GM18873 (cell line): Measurements from ENCODE around the gene AZGP1.
"Not testable (repeated sequence)": the region's sequence is repeated elsewhere in the genome, so short reads cannot be mapped to it uniquely, and the experiment has no call there.

Source experiments
- ATAC-seq: cut with Tn5 transposase; IDR thresholded peaks from one replicate; pipeline ENCODE4 v1.9.1; 2021; ENCODE audit warnings: mild to moderate bottlenecking, moderate library complexity, moderate number of reproducible peaks; ENCODE audit not compliant: unreplicated experiment, low FRiP score

The AZGP1 gene

DNA sequence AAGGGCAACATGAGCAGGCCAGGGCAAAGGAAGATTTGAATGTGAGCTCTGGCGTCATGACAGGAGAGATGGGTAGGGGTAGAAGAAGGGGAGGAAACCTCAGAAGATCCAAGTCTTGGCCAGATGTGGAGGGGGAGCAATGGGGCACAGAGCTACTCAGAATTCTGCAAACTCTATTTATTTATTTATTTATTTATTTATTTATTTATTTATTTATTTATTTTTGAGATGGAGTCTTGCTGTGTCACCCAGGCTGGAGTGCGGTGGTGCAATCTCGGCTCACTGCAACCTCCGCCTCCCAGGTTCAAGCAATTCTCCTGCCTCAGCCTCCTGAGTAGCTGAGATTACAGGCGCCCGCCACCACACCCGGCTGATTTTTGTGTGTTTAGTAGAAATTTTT is 21.2 kb downstream of the AZGP1 start:
- not testable (repeated sequence) for ATAC-seq

DNA sequence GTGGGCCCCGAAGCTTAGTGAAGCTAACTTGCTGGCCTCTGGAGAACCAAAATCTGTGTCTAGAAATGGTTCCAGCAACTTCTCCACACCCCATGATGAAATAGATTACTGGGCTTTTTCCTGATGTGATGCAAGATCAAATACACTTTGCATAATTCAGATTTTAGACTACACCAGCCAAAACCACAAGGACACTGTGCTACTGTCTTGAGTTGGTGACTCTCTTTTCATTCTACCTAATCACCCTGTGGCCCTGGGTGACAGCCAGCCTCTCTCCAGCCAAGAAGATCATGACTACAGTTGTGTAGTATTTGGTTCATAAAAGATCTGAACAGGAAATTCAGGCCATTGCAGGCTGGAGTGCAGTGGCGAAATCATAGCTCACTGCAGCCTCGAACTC is 22.2 kb downstream of the AZGP1 start:
- ATAC-seq = no peak

DNA sequence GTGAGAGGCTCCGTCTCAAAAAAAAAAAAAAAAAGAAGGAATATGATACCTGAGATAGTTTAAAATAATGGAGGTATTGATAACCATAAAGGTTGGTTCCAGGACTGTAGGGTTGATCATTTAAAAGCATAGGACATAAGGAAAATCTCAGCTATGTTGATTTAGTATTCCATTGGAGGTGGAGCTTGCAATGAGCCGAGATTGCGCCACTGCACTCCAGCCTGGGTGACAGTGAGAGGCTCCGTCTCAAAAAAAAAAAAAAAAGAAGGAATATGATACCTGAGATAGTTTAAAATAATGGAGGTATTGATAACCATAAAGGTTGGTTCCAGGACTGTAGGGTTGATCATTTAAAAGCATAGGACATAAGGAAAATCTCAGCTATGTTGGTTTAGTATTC is 23.2 kb downstream of the AZGP1 start:
- not testable (repeated sequence) for ATAC-seq

DNA sequence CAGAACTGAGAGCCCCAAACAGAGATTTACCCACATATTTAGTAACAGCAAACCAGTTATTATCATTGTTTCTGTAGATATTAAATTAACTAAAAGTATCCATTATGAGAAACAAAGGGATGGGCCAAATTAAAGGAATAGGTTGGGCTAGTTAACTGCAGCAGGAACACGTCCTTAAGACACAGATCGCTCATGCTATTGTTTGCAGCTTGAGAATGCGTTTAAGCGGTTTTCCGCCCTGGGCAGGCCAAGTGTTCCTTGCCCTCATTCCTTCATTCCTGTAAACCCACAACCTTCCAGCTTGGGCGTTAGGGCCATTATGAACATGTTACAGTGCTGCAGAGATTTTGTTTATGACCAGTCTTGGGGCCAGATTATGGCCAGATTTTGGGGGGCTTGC is 25.0 kb downstream of the AZGP1 start:
- ATAC-seq = not testable (repeated sequence)

DNA sequence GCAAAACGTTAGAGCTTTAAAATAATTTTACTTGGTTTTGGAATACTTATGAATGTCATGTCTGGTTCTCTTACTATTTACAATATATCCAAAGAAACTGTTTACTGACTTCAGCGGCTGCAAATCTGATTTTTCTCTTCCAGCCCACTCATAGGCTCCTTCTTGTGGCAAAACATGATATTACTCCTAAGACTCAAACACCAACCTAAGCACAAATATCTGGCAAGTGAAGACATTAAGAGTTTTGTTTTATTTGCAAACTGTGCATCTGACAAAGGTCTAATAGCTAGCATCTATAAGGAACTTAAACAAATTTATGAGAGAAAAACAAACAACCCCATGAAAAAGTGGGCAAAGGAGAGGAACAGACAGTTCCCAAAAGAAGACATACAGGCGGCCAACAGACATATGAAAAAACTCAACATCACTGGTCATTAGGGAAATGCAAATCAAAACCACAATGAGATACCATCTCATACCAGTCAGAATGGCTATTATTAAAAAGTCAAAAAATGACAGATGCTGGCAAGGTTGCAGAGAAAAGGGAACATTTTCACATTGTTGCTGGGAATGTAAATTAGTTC is 26.1 kb downstream of the AZGP1 start:
- no peak for ATAC-seq

DNA sequence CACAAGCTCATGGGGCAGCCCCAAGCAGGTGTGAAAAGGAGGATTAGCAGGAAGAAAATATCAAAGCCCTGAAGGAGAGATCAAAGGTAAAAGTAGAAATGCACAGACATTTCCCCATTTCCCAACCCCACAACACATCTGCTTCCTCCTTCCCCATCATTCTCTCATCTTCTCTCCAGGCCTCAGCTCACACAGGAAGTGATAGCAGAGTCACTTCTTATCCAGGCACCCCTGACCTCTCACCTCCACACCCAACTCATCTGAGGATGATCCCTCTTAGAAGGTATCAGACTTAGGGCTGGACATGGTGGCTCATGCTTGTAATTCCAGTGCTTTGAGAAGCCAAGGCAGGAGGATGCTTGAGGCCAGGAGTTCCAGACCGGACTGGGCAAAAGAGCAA is 28.2 kb downstream of the AZGP1 start:
- ATAC-seq = no peak

DNA sequence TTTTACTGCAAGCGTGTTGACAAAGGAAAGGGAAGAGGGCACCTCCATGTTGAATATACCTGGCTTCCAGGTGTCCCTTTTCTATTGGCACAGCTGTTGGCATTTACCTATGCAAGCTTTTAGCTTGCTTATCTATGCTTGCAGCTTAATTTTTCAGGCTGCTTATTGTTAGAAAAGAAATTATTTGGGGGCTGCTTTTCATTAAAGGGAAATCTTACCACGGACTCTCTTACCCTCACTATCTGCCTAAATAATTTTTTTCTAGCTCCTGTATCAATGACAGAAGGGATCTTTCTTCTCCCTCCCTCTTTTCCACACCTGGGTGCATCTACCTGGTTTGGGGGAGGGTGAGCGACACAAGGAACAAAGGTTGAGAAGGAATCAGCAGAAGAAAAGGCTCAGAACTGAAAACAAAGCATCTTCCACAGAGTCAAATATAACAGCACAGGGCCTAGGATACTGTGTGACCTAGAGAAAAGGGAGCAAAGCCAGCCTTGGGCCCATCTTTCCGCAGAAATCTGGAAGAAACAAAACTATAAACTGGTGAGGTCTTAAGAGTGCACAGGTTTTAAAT is 31.2 kb downstream of the AZGP1 start:
- no peak for ATAC-seq

DNA sequence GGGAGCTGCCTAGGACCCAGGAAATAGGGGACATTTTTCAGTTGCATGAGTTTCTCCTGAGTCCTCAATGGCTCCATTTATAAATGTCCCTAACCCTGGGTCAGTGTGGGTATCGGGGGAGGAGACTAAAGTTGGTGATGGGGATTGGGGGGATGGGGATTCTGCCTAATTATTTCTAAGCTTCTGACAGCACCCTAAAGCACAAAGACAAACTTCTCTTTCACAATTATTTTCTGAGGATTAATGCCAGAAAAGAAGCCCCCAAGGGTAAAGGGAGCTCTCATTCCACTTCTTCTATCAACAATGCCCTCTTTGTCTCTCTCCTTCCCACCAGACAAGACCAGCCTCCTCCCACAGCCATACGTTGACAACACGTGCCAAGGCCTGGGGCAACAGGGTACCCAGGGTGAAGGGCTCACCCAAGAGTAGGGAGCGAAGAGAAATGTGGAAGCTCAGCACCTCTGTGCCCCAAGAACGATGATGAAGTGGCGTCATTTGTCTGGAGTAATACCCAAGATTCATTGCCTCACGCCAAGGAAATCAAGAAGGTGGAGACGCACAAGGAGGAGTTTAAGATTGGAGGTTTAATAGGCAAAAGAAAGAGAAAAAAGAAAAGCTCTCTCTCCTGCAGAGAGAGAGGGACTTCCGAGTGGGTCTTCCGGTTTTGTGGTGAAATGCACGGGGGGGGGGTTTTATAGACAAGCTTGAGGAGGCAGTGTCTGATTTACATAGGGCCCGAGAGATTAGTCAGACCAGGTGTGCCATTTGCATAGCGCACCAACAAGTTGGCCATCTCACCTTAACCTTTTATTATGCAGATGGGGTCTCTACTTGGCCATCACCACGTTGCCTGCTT is 32.0 kb downstream of the AZGP1 start:
- ATAC-seq = no peak

DNA sequence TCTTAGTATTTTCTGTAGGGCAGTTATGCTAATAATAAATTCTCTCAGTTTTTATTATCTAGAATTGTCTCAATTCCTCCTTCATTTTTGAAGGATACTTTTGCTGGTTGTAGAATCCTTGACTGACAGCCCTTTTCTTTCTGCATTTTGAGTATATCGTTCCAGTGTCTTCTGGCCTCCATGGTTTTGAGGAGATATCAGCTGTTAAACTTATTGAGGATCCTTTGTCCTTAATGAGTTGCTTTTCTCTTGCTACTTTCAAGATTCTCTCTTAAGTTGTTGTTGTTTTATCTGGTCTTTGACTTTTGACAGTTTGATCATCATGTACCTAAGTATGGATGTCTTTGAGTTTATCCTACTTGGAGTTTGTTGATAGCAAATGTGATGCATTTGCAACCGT is 37.5 kb downstream of the AZGP1 start:
- no peak for ATAC-seq

DNA sequence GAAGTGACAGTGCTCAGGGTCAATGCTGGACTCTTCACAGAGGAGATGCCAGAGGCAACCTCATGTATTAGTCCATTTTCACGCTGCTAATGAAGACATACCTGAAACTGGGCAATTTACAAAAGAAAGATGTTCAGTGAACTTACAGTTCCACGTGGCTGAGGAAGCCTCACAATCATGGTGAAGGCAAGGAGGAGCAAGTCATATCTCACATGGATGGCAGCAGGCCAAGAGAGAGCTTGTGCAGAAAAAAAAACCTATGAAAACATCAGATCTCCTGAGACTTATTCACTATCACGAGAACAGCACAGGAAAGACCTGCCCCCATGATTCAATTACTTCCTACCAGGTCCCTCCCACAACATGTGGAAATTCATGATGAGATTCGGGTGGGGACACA is 40.8 kb downstream of the AZGP1 start:
- ATAC-seq = not testable (repeated sequence)

DNA sequence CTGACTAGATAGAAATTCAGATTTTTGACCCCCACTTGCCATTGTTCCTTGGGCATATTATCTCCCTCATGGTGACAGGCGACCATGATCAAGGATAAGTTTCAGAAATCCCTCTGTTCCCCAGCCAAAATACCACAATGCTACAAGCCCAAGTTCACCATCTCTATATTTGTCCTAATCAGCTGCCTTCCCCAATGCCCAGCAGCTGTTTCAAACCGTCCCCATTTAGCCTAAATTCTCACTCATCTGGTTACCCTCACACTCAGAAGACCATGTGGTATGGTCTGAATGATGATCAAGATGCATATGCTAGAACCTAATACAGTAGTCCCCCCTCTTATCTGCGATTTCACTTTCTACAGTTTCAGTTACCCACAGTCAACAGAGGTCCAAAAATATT is 45.5 kb downstream of the AZGP1 start:
- ATAC-seq = no peak

DNA sequence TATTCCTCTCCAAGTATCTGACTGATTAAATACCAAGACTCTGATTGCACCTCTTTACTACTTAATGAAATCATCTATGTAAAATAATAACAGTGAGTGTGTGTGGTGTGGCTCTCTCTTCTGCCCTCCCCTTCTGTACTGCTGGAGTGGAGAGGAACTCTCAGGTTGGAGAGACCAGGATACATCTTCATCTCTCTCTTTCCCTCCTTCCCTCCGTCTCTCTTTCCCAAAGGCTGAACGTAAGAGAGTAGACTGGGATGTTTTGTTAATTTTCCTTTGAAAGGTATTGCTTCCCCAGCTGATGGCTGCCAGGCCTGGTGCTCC is 46.1 kb downstream of the AZGP1 start:
- no peak for ATAC-seq

DNA sequence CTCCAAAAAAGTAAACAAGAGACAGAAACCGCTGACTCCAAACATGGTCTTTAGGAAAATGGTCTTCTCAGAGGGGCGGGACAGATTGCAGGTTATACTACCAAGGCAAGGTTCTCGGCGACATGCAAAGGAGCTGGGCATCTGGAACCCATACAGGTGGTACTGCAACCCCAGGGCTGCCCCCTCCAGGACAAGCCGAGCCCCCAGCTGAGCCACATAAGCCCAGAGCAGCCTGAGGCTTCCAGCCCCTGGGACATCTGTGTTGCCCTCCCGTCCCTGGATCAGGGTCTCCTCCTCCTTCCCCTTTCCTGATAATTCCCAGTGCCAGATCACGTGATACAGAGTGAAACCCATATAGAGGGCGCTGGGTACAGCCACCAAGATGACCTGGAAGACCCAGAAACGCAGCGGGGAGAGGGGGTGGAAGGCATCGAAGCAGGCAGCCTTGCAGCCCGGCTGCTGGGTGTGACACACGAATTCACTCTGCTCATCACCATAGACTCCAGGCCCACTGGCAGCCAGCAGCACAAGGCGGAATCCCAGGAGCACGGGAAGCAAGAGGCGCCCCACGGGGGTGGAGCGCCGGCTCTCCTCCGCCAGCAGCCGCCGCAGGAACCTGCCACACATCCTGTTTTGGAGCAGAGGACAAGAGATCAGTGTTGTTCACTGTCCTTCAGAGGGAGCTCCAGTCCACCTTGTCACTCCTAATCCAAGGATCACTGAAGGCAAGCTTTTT is 46.7 kb downstream of the AZGP1 start, which contains the start of gene GJC3:
GJC3 (minus strand) TSS at position 627 of the 736 bp plus-strand sequence; CDS start at position 627, 0 bp downstream.
- ATAC-seq = no peak

DNA sequence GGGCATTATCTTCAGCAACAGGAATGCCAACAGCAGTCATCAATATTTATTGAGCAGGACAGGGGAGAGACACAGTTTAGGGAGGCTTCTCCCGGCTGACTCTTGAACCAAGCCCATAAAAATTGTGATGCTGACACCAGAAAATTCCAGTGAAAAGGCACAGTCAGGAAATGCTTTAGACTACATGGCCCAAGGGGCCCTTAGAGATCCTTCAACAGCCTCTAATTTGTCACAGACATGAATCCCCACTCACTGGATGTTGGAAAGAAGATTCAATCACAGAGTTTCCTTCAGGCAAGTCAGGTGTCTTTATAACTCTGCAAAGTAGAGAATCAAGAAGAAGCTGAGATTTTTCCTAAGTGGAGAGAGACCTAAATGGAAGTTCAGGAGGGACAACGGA is 47.6 kb downstream of the AZGP1 start:
- ATAC-seq = no peak

DNA sequence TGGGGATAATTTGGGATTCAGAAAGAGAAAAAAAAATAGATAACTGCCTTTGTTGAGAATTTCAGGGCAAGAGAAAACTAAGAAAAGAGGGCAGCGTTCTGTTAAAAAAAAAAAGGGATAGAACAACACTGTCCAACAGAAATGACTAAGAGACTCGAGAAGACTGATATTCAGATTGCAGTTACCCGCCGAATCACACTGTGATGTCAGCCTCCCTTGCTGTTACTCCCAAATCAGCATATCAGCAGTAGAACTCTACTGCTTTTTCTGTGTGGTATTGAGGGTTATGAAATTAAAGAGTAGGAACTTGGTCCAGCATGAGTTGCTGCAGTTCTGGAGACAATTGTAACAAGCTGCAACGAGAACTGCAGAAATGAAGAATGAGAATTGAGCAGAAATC is 48.3 kb downstream of the AZGP1 start:
- no peak for ATAC-seq

DNA sequence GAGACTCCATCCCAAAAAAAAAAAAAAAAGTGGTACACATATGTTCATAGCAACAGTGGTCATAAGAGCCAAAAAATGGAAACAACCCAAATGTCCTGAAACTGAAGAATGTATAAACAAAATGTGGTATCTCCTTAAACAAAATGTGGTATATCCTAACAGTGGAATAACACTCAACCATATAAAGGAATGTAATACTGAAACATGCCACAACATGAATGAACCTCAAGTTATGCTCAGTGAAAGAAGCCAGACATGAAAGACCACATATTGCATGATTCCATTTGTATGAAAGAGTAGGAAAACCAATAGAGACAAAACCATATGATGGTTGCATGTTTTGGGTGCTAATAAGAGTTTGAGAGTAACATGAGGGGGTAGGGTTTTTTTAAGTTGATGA is 49.5 kb downstream of the AZGP1 start:
- ATAC-seq = no peak

DNA sequence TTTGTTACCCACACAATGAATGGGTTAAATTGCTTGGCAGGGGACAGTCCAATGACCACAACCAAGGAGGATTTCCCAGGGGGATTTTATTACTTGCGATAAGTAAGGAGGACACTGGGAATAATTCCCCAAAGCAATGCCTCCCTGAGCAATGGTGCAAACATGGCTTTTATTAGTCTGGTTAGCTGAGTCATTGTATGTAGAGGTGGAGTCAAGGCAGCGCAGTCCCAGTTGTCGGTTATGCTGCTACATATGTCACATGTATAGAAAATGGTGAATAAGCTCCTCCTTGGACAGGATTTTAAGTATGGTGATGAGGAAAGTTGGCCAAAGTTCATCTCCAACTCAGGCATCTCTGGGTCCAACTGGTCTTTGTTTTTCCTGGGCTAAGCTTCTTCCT is 52.6 kb downstream of the AZGP1 start:
- no peak for ATAC-seq

DNA sequence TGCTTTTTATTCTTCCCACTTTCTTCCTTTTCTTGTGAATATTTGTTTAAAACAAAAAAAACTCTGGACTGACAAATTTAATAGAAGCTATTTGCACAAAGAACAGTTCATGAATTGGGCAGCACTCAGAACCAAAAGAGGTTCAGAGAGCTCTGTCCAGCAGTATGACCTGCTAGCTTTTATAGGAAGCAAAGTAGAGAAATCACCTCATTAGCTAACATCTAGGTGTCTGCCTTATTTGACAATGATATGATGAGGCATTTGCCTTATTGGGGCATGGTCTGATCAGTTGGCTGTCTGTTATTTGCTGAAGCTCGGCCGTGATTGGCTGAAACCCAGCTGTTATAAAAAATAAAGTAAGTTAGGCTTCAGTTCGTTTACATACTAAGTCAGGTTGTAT is 55.7 kb downstream of the AZGP1 start:
- ATAC-seq = no peak

DNA sequence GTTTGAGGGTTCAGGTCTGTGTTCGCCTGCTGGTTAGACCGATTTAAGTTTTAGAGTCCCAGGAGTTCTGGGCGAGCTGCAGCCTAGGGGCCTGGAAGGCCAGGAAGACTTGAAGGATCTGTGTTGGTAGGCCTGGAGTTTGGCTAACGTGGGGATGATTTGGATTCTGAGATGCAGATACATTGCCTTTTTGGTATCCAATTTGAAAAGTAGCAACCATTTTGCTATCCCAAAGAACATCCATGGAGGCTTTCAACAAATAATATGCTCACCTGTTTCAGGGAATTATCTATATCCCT is 56.1 kb downstream of the AZGP1 start:
- ATAC-seq = no peak

DNA sequence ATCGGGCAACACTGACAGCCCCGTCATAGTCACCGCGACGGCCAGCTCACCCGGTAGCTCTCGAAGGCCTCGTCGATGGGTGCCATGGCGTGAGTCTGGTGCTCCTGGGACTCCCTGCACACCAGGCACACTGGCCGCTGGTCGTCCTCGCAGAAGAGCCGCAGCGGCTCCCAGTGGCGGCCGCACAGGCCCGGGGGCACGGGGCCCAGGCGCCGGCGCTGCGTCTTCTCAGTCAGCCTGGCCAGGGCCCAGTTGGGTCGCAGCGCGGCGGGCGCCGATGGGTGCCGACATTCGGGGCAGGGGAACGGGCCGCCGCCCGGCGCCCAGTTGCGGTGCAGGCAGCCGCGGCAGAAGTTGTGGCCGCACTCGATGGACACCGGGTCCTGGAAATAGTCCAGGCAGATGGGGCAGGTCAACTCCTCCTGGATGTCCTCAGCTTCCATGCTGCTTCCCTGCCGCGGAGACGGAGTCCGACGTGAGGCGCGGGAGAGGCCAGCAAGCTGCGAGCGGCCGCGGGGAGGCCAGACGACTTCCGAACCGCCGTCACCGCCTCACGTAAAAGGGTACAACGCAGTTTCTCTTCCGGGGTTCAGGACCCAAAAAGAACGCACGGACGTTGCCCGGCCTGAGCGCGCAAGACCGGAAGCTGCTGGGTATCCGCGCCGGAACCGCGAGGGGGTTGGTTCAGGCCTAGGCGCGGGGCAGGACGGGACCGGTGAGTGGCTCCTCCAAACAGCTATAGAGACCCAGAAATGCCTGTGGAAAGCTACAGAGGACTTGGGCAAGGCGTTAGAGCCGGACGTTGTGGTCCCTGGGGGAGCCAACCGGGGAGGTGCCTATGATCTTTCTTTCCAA is 56.6 kb downstream of the AZGP1 start, which contains the start of gene TRIM4:
TRIM4 (minus strand) TSS at position 572 of the 855 bp plus-strand sequence; CDS start at position 443, 129 bp downstream.
- peak; percentile 80 for ATAC-seq
